Left lung (tissue), 10 donors: ENCODE data around the gene FAT3. TPM values are rescaled to one million over a fixed set of nuclear protein-coding genes. Genes with fewer than 3 reads are reported as not detected.

Experiments used
- ATAC-seq: fragments of 200-7000 bp; cut with Tn5 transposase; one replicate; pipeline ENCODE4 v1.9.1; 2020; ENCODE audit warnings: moderate library complexity
- DNase-seq, 4 donors: peaks; one replicate each; pipeline ENCODE4 v3.0.0-alpha.2; 2013 to 2020
- H3K27ac ChIP-seq, 2 donors: fragments of 200-600 bp; sonication (generic) in 1 of 2; one replicate each; pipeline versions ENCODE4 v1.5.0 to v1.8.0; 2020 to 2021
- H3K27me3 ChIP-seq, 2 donors: fragments of 200-600 bp; sonication (generic) in 1 of 2; one replicate each; pipeline versions ENCODE4 v1.5.0 to v1.8.0; 2020 to 2021
- H3K36me3 ChIP-seq, 2 donors: fragments of 200-600 bp; sonication (generic) in 1 of 2; one replicate each; pipeline versions ENCODE4 v1.5.0 to v1.8.0; 2020 to 2021
- H3K4me1 ChIP-seq, 2 donors: fragments of 200-600 bp; one replicate each; pipeline ENCODE4 v1.8.0; 2021
- H3K4me3 ChIP-seq, 2 donors: fragments of 200-600 bp; sonication (generic) in 1 of 2; one replicate each; pipeline versions ENCODE4 v1.5.0 to v1.8.0; 2020 to 2021; ENCODE audit warnings: mild to moderate bottlenecking in 1 of 2
- H3K9me3 ChIP-seq, 2 donors: fragments of 200-600 bp; sonication (generic) in 1 of 2; one replicate each; pipeline versions ENCODE4 v1.5.0 to v1.8.0; 2020 to 2021
- intact Hi-C, 2 donors: fragments of 100-400 bp; cut with DNase I; formaldehyde crosslinking; loops; one replicate each; pipeline versions ENCODE4 v1.11.2 to v1.14.2; 2022
- polyA plus RNA-seq, 6 donors: library from polyadenylated mRNA; unstranded; fragments of 120-200 nt; gene quantifications; one replicate each; pipeline ENCODE4 v1.2.1, GENCODE V29; 2013; ENCODE audit not compliant: insufficient read length in 6 of 6
- total RNA-seq, 2 donors: library from RNA; stranded (reverse); fragmentation: NEBNext Ultra II Directional; extraction: Animal tissue kit (Norgen Biotek cat#: 25700); gene quantifications; one replicate each; pipeline ENCODE4 v1.2.1, GENCODE V29; 2021
- TF ChIP-seq, protein P1 (sequence below), 2 donors: fragments of 200-600 bp; sonication (generic) in 1 of 2; IDR thresholded peaks; one replicate each; pipeline versions ENCODE4 v1.5.0 to v1.8.0; 2021; ENCODE audit warnings: antibody characterized with exemption in 2 of 2
- donor health status: DM: no; HTN: yes; CAD: no.
- donor health status: DM: no; HTN: no; CAD: no.

The FAT3 gene
- total and polyA plus RNA-seq, 8 donors, result 3.0 to 73.3 (median 61.6) TPM

GRCh38 chr11:92190535-92191206 lies 33.9 kb upstream of the FAT3 start:
- Histone ChIP-seq H3K4me1 (no peaks in the 10 kb centered on the region), H3K36me3 (no peaks in the 10 kb centered on the region), H3K9me3 (no peaks in the 10 kb centered on the region), H3K27me3 (no peaks in the 10 kb centered on the region), H3K27ac (no peak overlapping the region), H3K4me3 (no peak overlapping the region)
- intact Hi-C loops, result no loop called here
- ATAC-seq (no peak), DNase-seq (no peak)
- TF ChIP-seq, protein P1, sequence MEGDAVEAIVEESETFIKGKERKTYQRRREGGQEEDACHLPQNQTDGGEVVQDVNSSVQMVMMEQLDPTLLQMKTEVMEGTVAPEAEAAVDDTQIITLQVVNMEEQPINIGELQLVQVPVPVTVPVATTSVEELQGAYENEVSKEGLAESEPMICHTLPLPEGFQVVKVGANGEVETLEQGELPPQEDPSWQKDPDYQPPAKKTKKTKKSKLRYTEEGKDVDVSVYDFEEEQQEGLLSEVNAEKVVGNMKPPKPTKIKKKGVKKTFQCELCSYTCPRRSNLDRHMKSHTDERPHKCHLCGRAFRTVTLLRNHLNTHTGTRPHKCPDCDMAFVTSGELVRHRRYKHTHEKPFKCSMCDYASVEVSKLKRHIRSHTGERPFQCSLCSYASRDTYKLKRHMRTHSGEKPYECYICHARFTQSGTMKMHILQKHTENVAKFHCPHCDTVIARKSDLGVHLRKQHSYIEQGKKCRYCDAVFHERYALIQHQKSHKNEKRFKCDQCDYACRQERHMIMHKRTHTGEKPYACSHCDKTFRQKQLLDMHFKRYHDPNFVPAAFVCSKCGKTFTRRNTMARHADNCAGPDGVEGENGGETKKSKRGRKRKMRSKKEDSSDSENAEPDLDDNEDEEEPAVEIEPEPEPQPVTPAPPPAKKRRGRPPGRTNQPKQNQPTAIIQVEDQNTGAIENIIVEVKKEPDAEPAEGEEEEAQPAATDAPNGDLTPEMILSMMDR (IDR thresholded peaks at IDR 0.05), result no peak

DNA sequence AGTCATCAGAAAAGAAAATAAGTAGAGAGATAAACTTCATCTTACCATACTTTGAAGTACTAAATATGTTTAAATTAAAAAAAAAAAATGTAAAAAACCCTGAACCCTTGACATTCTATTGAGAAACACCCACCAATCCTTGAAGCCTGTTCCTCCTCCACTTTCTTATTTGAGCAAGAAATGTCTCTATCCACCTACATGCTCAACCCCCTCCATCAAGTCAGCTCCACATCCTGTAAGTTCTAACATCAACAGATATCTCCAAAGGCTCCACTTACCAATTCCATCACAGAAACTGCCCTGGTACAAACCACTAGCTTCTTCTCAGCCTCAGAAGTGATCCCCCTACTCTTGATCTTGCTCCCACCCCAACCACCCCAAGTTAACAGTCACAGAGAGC lies 32.5 kb upstream of the FAT3 start:
- DNase-seq (no peak), ATAC-seq (no peak)
- no peaks in the 10 kb centered on the region for H3K36me3 ChIP-seq
- TF ChIP-seq, protein P1 (IDR thresholded peaks at IDR 0.05), result no peak
- intact Hi-C loops, result no loop called here
- H3K27ac ChIP-seq, result no peak overlapping the region
- no peaks in the 10 kb centered on the region for H3K4me1 ChIP-seq
- no peaks in the 10 kb centered on the region for H3K9me3 ChIP-seq
- no peak overlapping the region for H3K4me3 ChIP-seq
- no peaks in the 10 kb centered on the region for H3K27me3 ChIP-seq

- intact Hi-C loops, result no loop called here
- H3K4me3 ChIP-seq, result no peak overlapping the region
- H3K9me3 ChIP-seq, result no peaks in the 10 kb centered on the region
- no peaks in the 10 kb centered on the region for H3K36me3 ChIP-seq
- TF ChIP-seq, protein P1 (IDR thresholded peaks at IDR 0.05), result no peak
- no peak overlapping the region for H3K27ac ChIP-seq
- H3K27me3 ChIP-seq, result no peaks in the 10 kb centered on the region
- no peak for ATAC-seq
- H3K4me1 ChIP-seq, result no peaks in the 10 kb centered on the region
- no peak for DNase-seq
Measured at GRCh38 chr11:92198268-92198667, 26.4 kb upstream of the FAT3 start.

DNA sequence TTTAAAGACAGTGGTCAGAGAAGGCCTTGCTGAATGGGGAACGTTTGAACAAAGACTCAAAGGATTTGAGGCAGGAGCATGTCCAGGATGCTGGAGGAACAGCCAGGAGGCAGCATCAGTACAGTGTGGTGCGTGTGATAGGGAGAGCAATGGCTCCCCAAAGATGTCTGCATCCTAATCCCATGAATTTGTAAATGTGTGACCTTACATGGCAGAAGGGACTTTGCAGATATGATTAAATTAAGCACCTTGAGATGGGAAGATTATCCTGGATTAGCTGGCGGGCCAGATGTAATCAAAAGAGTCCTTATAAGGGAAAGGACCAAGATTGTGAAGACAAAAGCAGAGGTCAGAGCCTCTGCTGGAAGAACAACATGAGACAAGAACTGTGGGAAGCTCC lies 24.6 kb upstream of the FAT3 start:
- Histone ChIP-seq H3K36me3 (no peaks in the 10 kb centered on the region), H3K27ac (no peak overlapping the region), H3K4me3 (no peak overlapping the region), H3K9me3 (no peaks in the 10 kb centered on the region), H3K4me1 (no peaks in the 10 kb centered on the region), H3K27me3 (no peaks in the 10 kb centered on the region)
- ATAC-seq, result no peak
- no peak for DNase-seq
- TF ChIP-seq, protein P1 (IDR thresholded peaks at IDR 0.05), result no peak
- intact Hi-C loops, result no loop called here

- intact Hi-C loops, result no loop called here
- no peaks in the 10 kb centered on the region for H3K36me3 ChIP-seq
- DNase-seq (peak in 2 of 4 donors; percentile 82 to 85), ATAC-seq (peak; percentile 80)
- H3K27me3 ChIP-seq, result no peaks in the 10 kb centered on the region
- no peaks in the 10 kb centered on the region for H3K9me3 ChIP-seq
- H3K4me3 ChIP-seq, result no peak overlapping the region
- no peaks in the 10 kb centered on the region for H3K4me1 ChIP-seq
- no peak overlapping the region for H3K27ac ChIP-seq
- TF ChIP-seq, protein P1 (IDR thresholded peaks at IDR 0.05), result no peak
Measured at GRCh38 chr11:92204731-92205130, 19.9 kb upstream of the FAT3 start.
